HG03159 (cell line): ENCODE data around the gene HEY2.
A peak's percentile ranks its signal among the peaks of the same experiment; 100 is the strongest.

Experiments used
- ATAC-seq: cut with Tn5 transposase; IDR thresholded peaks from one replicate; pipeline ENCODE4 v1.9.1; 2021; ENCODE audit warnings: mild to moderate bottlenecking, moderate library complexity; ENCODE audit not compliant: unreplicated experiment

The HEY2 gene

GRCh38 chr6:125742464-125743120, 6.8 kb upstream of the HEY2 start:
- no peak for ATAC-seq

DNA sequence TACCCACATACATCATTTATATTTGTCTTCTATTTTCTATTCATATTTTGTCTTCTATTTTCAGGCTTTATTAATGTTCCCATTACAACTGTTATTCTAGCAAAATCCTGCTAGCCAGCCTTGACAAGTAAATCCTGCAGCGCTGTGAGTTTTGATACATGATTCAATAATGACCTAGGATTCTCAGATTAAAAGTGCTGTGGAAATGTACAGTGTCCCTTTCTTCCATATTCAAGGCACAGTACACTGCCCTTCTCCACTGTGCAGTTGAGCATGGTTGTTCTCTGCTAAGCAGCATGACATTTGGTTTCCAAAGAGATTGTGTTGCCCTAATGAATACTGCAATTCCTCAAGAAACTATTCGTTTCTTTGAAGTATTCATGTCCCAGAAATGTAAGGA, 5.8 kb upstream of the HEY2 start:
- no peak for ATAC-seq

DNA sequence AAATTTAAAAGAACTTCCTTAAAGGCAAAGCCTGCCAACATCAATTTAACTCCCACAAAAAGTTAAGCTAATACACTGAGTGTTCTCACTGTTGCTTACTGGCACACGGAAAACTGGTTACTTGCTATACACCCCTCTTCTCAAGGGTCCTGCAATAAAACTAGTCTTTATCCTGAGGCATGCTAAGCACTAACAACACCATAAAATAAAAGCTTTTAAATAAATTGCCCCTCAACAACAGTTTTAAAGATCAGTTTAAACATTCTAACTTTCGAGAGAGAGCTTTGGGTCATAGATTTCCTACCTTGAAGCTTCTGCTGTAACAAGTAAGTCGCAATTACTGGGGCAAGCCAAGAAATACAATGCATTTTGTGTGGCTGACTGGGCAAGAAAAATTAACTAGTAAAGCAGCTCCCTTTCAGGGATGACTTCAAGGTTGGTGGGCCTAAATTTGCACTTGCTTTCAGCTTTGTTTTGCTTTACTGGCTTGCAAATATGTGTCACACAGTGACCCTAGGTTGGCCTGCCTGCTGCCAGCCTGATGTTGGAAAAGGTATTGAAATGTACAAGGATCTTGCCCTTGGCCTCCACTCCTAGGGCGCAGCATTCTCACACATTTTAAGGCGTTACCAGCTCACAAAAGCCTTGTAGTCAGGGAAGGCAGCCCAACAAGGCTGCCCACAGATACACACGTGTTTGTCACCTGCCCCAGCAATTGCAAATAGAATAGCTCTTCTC, 4.0 kb upstream of the HEY2 start:
- ATAC-seq = no peak

GRCh38 chr6:125746019-125746414, 3.4 kb upstream of the HEY2 start:
- no peak for ATAC-seq

DNA sequence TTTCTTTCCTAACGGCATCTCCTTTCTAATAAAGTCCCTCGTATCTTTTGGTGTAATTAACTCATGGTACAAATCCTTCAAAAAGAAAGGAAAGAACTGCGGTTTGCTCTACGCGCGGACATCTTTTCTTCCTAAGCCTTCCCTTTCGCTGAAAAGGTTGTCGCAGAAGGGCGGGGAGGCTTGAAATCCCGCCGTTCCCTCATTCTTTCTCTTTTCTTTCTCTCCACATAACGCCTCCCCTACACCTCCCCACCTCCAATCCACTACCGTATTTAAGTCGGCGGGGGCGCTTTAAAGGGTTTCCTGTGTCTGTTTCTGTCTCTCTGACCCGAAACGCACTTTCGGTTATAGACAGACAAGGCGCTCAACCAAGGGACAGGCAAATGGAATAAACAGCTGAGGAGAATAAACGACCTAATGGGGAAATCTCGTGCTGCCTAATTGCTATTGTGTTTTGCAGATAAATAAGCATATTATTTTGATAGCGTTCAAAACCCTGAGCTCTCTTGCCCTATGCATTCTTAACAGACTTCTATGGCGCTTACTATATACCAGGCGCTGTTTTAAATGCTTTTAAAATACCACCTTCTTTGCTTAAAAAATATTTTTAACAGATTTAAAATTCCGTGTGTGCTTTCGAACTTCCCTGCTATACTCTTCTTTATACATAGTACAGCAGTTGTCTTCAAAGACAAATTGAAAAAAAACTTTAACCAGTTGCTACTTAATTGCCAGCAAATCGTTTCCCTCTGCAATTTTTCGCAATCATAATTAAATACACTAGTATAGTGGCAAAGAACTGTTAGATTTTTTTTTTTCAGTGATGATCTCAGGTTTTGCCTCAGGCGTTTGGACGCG, 2.5 kb upstream of the HEY2 start:
- ATAC-seq = peak; percentile 60

- peak; percentile 12 for ATAC-seq
Observed at GRCh38 chr6:125747589-125748405, 1.6 kb upstream of the HEY2 start.

DNA sequence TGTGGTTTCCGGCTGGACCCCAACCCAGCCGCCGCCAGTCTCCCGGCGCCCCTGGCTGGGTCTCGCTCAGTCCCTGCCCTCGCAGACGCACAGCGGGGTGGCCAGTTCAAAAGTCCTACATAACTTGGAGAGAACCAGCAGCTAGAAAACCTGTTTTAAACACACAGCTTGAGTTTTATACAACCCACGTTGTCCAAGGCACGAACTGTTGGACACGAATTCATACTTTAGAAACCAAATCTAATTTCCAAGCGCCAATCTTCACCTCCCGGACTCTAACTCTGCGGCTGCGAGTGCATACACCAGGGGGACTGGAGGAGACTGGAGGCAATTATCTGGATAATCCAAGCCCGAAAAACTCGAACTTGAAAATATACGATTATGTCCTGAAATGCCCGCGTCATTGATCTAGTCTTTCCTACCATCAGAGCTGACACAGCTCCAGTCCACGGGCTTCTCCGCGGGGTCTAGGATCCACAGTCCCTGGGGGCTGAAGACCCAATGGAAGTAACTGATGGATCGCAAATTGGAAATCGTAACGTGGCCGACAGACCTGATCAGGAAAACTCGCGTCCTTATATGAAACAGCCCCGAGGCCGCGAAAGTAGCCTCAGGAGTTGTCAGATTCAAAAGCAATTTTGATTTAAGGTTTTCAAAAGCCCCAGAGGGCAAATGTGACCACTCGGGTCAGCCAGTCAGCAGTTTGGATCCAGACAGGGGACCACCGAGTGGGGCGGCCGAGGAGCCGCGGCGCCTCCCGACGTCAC, 843 bp upstream of the HEY2 start:
- ATAC-seq = no peak

GRCh38 chr6:125749865-125750691, 646 bp downstream of the HEY2 start:
- ATAC-seq = no peak

DNA sequence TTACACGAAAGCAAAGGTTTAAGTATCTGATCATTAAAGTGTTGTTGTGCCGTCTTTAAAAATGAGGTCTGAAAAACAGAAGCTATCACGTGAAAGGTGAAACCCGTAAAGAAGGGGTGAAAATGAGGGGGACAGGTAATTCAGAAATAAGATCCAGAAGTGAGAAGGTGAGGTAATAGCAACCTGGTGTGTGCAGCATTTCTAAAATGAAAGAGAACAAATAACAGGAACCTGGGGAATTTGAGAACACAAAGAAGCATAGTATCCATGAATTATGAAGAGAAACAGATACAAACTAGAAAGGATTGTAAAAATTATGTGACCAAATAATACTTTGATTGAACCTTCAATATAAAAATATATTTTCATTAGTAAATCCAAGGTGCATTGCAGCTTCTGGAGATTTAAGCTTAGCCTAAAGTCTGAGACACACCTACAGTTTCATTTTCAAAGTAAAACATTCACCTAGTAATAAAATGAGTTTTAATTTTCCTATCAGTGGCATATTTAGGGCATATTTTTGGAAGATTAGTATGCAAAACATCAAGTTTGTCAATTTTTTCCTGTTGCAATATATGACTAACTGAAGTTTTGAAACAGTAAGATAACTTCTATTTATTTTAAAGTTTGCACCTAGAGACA, 1.4 kb downstream of the HEY2 start:
- ATAC-seq = no peak

- ATAC-seq = no peak
Observed at GRCh38 chr6:125751334-125751916, 2.0 kb downstream of the HEY2 start.

- ATAC-seq = no peak
Observed at GRCh38 chr6:125752773-125753172, 3.3 kb downstream of the HEY2 start.

GRCh38 chr6:125753218-125753936, 3.9 kb downstream of the HEY2 start:
- ATAC-seq = no peak

DNA sequence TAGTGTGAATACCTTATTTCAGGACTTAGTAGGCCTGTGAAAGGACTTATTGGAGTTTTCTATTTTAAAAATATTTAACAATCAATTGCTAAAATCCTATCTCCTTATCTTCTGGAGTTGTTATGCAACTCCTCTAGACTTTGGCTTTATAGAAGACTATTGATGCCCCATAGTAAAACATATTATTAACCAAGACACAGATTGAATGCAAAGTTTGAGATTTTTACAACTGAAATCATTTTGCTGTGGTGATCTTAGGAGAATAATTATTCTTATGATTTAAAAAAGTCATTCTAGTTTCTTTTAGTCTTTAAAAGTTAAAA, 4.5 kb downstream of the HEY2 start:
- no peak for ATAC-seq

GRCh38 chr6:125754566-125754965, 5.1 kb downstream of the HEY2 start:
- ATAC-seq = no peak

- ATAC-seq = no peak
Observed at GRCh38 chr6:125759184-125759902, 9.9 kb downstream of the HEY2 start.

- no peak for ATAC-seq
Observed at GRCh38 chr6:125759959-125760457, 10.6 kb downstream of the HEY2 start.

DNA sequence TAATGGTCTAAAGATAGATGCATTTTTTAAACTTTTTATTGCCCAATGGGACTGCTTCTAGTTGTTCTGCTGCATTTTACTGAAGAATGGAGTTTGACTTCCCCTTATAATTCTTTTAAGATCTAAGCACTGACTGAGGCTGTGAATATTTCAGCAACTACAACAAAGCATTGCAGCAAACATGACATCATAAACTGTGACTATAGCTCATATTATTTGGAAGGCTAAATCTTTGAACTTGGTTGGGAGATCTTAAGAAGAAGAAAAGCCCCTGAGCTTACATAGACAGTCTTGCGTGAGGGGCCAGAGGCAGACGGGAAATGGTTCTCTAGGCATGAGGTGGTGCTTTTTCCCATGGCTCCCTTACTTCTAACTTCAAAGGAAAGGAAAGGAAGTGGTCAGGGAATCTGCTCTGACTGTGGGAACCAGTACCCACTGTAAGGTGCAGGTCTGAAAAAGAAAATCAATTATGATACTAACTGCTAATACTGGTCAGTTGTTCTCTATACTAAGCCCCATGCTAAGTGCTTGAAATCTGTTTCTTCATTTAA, 14.8 kb downstream of the HEY2 start:
- no peak for ATAC-seq
